Activated gamma-delta T cell treated with Interleukin-2 at 50 U/mL for 16 hours (primary cell): ENCODE data around the gene ANKS1A.
"Not testable (repeated sequence)": the region's sequence is repeated elsewhere in the genome, so short reads cannot be mapped to it uniquely, and the experiment has no call there.

ENCODE experiments used
- DNase-seq: peaks from one replicate; pipeline ENCODE4 v3.0.0-alpha.2; 2020

Gene ANKS1A

DNA sequence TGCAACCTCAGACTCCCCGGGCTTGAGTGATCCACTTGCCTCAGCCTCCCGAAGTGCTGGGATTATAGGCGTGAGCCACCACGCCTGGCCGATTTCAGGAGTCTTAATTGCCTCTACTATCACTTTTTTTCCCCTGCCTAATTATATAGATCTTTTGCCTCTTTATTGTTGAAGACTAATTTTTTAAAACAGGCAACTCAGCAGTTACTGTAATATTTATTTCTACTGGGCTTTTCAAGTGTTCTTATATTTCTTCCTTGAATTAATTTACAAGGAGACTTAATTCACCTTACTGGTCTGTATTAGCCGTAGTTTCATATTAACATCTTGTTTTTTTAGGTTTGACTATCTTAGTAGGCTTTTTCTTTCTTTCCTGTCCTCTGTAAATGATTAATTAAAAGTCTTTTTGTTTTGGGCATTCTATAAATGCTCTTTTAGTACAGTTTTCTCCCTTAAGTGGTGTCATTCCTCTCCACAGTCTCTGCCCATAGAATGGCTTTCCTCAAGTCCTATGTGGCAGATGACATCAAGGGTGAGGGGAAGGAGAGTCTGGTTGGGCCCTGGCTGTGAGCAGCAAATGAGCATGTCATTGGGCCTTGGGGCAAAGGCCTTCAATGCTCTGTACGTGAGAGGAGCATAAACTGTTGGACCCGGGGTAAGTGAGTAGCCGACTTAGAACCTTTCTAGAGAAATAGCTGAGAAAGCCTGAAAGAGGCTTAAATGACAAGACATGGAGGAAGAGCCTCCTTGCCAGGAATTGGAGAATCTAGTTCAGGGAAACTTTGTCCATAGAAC is 36.0 kb downstream of the ANKS1A start:
- DNase-seq = no peak

DNA sequence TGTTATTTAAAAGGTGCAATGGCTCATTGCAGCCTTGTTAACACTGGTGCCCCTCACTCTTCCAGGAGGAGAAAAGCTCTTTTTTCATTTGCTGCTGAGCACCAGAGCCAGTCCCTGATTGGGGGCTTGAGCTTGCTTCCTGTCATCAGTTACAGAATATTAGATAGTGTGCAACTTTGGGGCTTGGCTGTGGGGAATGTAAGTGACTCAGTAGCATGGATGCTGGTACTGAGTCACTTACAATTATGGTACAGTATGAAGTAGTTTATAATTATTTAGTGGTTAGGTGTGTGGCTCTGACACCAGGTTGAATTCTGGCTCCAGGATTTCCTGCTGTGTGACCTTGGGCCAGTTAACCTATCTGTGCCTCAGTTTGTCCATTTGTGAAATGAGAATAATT is 37.6 kb downstream of the ANKS1A start:
- no peak for DNase-seq

DNA sequence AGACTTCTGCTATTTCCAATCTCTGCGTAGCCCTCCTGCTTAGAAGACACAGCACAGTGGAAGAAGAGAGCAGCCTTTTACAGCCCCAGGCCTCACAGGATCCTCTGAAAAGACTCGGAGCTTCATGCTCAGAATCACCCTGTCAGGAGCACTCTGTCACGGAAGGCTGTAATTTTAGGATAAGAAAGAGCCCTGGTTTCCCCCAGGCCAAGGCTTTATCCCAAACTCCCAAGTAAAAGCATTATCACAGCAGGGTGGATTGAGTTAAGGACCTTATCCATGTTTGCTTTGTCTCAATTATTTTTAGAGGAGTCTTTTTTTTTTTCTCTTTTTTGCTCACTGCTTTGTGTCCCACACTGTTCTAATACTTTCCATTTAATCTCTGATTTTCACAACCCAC is 39.2 kb downstream of the ANKS1A start:
- no peak for DNase-seq

DNA sequence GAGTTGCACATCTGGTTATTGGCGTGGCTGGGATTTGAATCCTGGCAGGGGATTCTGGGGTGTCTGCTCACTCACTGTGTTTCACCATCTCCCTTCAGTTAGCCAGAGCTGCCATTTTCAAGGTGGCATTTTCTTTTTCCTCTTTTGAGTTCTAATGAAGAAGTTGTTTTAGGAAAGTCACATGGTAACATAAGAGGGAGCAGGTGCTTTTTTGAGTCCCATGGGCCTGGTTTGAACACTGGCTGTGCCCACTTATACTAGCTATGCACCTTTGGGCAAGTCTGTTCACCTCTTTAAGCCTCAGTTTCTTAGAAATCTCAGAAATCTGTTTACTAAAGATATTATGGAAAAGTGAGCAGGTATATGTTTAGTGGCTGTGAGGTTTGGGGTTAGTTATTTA is 39.6 kb downstream of the ANKS1A start:
- DNase-seq = no peak

DNA sequence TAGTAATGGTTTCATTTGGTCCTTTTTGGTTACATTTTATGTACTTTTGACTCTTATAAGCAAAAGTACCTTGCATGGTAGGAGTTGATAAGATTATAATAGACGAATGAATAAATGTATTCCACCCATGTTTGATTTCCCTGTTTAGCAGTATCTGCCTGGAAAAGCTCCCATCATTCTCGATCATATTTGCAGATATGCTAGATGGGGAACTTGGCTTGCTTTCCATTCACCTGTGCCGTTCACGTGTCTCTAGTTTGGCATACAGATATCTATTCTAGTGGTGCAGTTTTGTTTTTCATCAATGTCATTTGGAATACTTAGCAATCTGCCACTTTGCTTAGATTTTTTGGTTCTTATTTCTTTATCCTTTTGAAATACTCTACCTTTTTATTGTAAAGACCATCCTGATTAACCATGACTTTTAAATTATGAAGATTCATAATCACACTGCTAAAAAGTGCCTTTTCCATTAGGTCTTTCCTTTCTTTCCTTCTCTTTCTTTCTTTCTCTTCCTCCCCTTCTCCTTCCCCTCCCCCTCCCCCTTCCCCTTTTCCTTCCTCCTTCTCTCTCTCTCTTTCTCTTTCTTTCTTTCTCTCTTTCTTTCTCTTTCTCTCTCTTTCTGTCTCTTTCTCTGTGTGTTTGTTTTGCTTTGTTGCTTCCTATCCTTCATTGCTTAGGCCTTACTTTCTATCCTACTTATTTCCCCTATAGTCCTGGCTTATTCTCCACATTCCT is 40.4 kb downstream of the ANKS1A start:
- no peak for DNase-seq

DNA sequence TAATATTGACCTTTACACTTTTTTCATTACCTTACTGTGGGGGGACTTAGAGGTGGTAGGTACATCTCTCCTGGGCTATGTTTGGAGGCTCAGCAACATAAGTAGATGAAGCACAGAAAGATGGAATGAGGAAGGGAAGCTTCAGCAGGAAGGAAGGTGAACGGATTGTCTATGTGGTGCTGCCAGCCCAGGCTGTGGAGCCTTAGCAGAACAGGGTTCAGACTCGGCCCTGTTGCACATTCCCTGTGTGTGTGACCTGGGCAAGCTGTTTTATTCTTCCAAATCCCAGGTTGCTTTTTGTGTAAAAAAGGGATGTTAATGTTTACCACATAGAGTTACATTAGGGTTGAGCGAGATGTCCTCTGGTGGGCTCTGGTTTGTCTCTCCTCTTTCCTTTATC is 41.2 kb downstream of the ANKS1A start:
- DNase-seq = no peak

DNA sequence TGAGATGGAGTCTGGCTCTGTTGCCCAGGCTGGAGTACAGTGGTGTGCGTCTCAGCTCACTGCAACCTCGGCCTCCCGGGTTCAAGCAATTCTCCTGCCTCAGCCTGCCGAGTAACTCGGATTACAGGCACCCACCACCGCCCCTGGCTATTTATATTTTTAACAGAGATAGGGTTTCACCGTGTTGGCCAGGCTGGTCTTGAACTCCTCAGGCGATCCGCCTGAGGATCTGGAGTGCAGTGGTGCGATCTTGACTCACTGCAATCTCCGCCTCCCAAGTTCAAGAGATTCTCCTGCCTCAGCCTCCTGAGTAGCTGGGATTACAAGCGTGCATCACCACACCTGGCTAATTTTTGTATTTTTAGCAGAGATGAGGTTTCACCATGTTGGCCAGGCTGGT is 43.1 kb downstream of the ANKS1A start:
- DNase-seq = not testable (repeated sequence)

DNA sequence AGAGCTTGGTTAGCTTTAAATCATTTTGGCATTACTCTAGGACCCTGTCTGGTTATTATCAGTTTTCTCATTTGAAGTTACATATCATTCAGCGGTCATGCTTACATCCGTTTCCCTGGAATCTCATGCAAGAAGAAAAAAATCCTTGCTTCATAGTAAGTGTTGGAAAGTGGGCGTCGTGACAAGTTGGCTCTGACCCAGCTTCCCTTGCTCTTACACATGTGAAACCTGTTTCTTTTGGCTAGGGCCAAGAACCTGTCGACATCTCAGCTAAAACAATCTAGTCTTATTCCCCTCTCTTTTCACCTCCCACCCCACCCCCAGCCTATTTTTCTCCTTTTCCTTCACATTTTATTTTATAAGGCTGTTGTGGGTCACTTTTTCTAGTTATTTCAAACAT is 45.5 kb downstream of the ANKS1A start:
- no peak for DNase-seq

DNA sequence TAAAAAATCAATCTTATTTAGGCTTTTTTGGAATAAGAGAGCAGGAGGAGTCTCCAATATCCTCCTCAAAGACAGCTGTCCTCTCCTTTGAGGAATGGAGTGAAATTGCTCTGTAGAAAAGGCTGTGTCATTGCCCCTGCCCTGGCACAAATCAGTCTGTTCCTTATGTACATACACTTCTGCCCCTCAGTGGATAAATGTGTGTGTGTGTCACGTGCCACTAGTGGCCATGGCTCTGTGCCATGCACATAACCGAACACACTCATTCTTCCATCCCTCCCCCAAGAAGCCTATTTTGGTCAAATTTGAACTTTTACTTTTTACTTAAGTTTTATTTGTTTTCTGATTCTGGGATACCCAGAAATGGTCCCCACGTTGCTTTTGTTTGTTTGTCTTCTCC is 49.2 kb downstream of the ANKS1A start:
- no peak for DNase-seq

DNA sequence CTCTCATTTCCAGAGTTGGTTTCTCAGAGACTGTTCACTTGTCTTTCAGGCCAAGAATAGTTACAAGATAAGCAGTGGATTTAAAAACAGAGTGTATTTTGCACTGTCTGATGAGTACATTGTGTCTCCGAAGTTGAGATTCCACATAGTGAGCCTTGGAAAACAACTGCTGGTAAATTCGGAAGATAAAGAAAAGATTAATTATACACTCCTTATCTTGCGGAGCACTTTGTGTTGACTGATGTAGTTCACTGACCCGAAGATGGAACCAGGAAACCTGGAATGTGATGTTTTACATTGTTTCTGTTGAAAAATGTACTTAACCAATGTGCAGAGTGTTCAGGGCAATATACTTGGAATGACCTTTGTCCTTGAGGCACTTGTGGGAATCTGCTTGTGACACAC is 51.0 kb downstream of the ANKS1A start:
- no peak for DNase-seq

DNA sequence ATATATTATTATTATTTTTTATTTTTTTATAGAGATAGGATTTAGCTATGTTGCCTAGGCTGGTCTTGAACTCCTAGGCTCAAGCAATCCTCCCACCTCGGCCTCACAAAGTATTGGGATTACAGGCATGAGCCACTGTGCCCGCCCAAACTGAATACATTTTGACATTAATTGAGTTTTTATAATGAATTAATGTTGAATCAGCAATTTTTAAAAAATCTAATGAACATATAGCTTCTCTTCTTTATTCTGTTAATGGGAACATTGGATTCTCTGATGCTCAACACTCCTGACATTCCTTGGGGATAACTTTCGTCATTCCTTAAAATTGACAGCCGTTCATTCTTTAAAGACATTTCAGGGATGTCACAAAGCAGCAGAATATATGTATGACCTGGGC is 52.4 kb downstream of the ANKS1A start:
- DNase-seq = no peak

DNA sequence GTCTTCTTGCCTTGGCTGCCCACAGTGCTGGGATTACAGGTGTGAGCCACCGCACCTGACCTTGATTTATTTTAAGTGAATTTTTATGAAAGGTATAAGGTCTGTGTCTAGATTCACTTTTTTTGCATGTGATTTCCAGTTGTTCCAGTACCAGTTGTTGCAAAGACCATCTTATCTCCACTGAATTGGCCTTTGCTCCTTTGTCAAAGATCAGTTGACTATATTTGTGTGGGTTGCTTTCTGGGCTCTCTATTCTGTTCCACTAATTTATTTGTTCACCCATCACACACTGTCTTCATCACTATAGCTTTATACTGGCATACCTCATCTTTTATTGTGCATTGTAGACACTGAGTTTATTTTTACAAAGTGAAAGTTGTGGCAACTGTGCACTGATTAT is 56.3 kb downstream of the ANKS1A start:
- no peak for DNase-seq

DNA sequence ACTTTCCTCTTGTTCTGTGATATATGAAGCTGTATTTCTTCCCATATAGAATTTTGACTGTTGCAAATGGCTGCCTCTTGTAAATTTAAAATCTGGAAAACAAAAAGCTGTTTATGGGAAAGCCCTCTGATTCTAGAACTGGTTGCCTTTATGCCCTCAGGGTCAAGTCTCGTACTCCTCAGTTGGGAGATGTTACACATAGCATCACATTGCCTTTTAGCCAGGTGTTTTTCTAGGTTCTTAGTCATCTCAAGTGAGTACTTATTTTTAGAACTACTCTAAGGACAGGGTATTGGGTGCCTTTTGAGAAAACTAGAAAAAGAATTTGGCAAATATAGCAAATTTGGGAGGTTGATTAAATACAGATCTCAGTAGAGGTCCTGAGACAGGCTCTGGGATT is 58.5 kb downstream of the ANKS1A start:
- no peak for DNase-seq

DNA sequence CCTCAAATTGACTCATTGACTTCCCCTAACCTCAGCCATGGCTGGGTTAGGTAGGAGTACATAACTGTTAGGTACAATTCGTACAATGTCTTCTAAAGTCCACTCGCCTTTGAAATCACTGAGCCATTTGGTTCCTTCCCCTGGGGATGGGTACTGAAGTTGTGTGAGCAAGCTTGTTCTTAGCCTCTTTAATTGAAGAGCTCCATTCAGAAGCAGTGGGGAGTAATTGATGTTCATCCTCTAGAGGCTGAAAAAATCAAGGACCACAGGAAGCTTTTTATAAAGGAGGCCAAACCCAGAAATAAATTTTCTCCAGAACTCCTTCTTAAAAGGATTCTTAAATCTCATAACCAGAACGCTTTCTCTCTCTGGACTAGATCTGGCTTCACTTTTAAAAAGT is 60.6 kb downstream of the ANKS1A start:
- DNase-seq = no peak

DNA sequence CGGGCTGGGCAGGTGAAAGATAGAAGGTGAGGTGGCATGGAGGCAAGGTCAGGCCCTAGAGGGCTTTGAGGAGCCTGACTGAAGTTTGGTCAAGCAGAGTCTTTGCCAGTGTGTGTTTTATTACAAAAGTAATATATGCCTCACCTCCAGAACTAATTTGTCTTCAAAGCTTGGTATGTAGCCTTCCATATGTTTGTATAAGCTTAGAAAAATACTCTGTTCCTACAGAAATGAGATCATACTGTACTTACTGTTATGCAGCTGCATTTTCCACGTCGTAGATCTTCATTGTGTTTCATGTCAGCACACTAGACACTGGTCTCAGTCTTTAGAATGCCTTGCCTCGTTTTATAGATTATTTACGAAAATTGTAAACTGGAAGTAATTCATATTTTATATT is 61.8 kb downstream of the ANKS1A start:
- DNase-seq = no peak

DNA sequence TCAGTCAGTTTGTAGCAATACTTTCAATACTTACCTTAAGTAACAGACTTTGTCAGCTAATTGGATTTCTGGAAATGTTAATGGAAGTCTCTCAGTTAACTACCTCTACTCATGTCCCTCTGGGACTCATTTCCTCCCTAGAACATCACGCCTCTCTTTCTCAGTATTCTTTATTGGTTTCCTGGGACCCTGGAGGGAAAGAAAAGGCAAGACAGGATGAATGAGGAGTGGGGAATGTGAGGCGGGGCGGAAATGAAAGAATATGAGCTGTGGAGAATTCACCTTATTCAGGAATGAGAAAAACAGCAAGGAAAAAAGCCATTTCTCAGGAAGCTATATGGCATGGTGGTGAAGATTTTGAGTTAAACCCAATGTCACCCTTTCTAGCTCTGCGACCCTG is 62.7 kb downstream of the ANKS1A start:
- DNase-seq = no peak

DNA sequence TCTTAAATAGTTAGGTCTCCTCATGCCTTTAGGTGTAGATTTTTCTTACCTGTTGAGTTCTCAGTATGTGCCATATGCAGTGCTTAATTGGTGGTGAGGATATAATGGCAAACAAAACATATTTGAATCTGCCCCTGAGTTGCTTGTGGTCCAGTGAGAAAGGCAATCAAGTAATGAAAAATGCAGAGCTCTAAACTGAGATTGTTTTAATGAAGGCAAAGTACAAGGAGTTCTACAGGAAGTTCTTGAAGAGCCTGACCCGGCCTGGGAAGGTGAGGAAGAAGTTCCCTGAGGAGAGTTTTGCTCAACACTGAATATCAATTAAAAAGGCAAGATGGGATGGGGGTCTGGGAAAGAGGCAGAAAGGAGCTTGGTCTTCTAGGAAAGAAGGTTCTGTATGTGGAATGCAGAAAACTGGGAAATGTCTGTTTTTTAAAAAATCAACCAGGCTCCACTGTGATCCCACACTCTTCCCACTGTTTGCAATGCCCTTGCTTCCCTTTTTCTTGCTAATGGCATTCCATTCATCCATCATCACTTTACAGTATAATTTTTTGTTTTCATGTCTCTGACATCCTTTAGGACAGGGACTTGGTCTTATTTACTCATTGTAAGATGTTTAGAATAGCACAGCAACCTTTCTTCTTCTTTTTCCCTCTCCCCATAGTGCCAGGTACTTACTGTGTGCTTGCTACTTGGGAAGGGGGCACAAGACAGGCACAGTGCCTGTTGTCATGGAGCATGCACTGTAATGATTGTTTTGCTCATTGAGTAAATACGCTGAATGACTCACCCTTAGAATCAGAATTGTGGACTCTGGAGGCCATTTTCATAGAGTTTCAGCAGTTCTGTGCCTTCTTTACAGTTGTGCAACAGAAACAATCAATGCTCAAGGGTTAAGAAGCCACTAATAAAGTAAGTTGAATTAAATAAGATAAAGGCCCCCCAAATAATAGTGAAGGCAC is 64.3 kb downstream of the ANKS1A start:
- DNase-seq = no peak

DNA sequence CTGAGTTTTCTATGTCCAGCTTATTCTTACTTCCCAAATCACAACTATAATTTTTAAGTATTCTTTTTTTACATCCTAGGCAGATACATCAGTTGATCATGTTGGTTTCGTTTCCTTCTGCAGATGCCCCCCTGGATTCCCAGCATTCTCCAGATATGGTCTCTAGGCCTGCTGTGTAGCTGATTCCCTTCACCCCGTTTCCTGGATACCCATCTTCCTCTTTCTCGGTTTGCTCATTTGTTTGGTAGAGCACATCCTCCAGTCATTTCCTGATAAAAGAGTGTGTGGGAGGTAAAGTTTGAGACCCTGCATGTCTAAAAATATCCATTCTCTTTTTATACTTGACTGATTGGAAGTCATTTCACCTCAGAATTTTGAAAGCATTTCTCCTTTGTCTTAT is 66.4 kb downstream of the ANKS1A start:
- DNase-seq = no peak

DNA sequence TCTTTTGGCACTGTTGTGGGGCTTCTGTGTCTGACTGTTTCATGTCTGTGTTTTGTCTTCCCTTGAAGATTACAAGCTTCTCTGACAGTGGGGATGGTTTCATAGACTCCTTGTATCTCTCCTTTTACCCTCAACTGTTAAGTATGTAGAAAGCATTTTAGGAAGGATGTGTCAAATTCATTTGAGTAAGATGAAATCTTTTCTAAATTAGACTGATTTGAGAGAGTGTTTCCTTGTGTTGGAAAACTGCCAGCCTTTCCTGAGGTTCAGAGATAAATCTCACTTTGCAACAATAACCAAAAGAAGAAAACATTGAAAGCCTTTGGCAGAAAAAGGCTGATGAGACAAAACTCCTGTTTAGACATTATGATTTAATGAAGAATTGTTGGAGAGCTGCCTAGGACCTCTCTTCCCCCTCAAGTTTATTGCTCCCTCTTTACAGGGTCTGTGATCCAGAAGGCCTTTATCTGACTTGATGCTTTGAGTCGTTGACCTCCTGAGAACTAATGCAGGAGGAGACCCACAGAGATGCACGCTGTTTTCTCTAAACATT is 68.3 kb downstream of the ANKS1A start:
- DNase-seq = no peak

DNA sequence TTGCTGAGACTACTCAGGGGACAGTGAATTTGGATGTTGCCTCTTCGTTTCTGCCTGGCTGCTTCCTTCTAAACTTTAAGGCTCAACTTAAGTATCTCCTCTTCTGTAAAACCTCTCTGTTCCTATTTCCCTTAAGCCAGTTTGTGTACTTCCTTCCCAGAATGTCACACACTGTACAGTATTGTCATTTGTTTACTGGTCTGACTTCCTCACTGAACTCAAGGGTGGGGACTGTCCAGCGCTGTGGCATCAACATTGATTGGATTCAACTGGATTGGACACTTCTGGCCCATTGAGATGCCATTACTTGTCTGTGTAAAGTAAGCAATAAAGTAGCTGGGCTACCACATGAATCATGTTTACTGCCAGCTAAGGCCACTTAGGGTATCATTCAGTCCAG is 69.7 kb downstream of the ANKS1A start:
- DNase-seq = no peak

DNA sequence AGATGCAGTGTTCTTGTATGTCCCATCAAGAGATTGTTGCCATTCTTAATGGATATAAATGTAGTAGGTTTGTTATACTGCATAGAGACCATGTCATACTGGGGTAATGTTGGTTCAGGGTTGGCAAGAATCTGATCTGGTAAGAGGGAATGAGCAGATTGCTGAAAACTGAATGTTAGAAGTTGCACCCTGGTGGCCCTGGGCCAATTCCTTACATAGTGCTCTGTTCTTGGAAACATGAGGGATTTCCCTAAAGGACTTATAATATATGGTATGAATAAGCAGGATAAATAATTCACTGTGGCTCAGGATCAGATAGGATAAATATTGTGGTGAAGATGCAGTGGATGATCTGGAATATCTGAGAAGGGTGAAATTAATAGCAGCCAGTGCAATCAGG is 70.2 kb downstream of the ANKS1A start:
- DNase-seq = no peak

DNA sequence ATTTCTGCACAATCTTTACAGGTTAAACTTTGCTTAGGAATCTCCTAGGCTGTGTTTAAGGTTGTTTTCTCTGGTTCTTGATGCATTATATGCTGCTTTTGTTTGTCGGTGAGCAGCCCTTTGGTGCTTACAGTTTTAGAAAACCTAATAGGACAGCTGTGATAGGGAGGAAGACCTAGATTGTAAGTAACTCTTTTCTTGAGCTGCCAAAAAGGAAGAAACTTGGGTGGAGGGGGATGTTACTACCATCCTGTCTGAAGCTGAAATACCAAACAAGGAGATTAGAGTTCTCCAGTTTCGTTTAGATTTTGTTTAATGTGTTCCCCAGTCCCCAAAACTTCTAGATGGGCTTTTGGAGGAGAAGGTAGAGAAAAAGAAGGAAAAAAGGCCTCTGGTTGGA is 72.0 kb downstream of the ANKS1A start:
- no peak for DNase-seq

DNA sequence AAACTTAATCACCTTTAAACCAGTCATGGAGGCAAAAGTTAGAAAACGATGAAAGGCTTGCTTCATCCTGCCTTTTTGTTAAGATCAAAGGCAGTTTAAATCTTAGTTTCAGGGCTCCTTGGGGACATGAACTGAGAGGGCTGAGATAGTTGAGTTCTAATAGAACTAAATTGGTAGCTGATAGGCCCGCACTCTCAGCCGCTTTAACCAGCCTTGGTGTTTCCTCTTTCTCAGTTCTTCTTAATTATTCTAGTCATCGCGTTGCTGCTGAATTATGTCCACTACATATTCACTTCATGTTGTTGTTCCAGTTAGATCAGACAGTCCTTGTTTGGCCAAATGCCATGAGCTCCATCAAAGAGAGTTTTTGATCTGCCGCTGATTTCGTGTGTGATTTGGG is 72.5 kb downstream of the ANKS1A start:
- DNase-seq = no peak
